Measurements from ENCODE around the gene ZNF483. TPM values are rescaled to one million over a fixed set of nuclear protein-coding genes. Genes with fewer than 3 reads are reported as not detected.
A peak's percentile ranks its signal among the peaks of the same experiment; 100 is the strongest.
"Not testable (repeated sequence)": the region's sequence is repeated elsewhere in the genome, so short reads cannot be mapped to it uniquely, and the experiment has no call there.

Gene ZNF483
- total RNA-seq, 4 donors from 2014 or later: 0.23 to 6.5 (median 1.00) TPM

- H3K27me3 ChIP-seq: peaks cover 0 to 2% (median 0%) of the 10 kb centered on the region in 4 donors
- 0 to 1% methylated on average over 8 to 27 of the region's 76 CpGs for WGBS, 2 donors
- TF ChIP-seq CTCF (IDR thresholded peaks at IDR 0.05) (no peak), POLR2A (IDR thresholded peaks at IDR 0.05) (peak in 2 of 4 donors; percentile 65 to 76)
- H3K4me1 ChIP-seq: peaks cover 12 to 46% (median 14%) of the 10 kb centered on the region in 3 donors
- no peaks in the 10 kb centered on the region for H3K36me3 ChIP-seq
- no peaks in the 10 kb centered on the region for H3K9me3 ChIP-seq
- H3K4me3 ChIP-seq: peak overlapping the region; percentile 65 to 91 (median 82)
- peak; percentile 31 for DNase-seq
- intact Hi-C loops (cut with DNase I): no loop called here
- H3K27ac ChIP-seq: peak overlapping the region; percentile 94 to 99 (median 96)
These were observed 42.1 kb upstream of the ZNF483 start for GRCh38 chr9:111482694-111483438.

GRCh38 chr9:111483439-111483857, 41.5 kb upstream of the ZNF483 start:
- Histone ChIP-seq H3K4me3 (peak overlapping the region; percentile 65 to 91 (median 82)), H3K9me3 (no peaks in the 10 kb centered on the region), H3K36me3 (no peaks in the 10 kb centered on the region), H3K4me1 (peaks cover 12 to 40% (median 14%) of the 10 kb centered on the region in 3 donors), H3K27me3 (peaks cover 0 to 5% (median 0%) of the 10 kb centered on the region in 4 donors), H3K27ac (peak overlapping the region; percentile 94 to 99 (median 96))
- intact Hi-C loops (cut with DNase I): no loop called here
- 1% methylated on average over 36 of the region's 78 CpGs; no CpG with 5 or more reads in 1 of the 2 donors for WGBS, 2 donors
- TF ChIP-seq POLR2A (IDR thresholded peaks at IDR 0.05): no peak
- no peak for TF ChIP-seq CTCF (IDR thresholded peaks at IDR 0.05)
- DNase-seq: peak; percentile 31

GRCh38 chr9:111483858-111484571, 41.0 kb upstream of the ZNF483 start, which contains the start of gene ECPAS:
ECPAS (minus strand) TSS chr9:111484383; CDS start chr9:111472918, 11,465 bp downstream.
- 0% methylated on average over 17 of the region's 101 CpGs; no CpG with 5 or more reads in 1 of the 2 donors for WGBS, 2 donors
- Histone ChIP-seq H3K36me3 (no peaks in the 10 kb centered on the region), H3K27me3 (peaks cover 0 to 5% (median 0%) of the 10 kb centered on the region in 4 donors), H3K4me3 (peak within 1 kb of the TSS; percentile 65 to 91 (median 82)), H3K27ac (peak within 1 kb of the TSS; percentile 94 to 99 (median 96)), H3K4me1 (peaks cover 12 to 36% (median 14%) of the 10 kb centered on the region in 3 donors), H3K9me3 (no peaks in the 10 kb centered on the region)
- TF ChIP-seq POLR2A (IDR thresholded peaks at IDR 0.05) (peak in 1 of 4 donors; percentile 54), CTCF (IDR thresholded peaks at IDR 0.05) (peak in 2 of 6 experiments; percentile 3 to 26)
- peak; percentile 17 for DNase-seq
- intact Hi-C loops (cut with DNase I): no loop called here

- H3K4me1 ChIP-seq: peaks cover 12 to 31% (median 14%) of the 10 kb centered on the region in 3 donors
- peaks cover 0 to 5% (median 0%) of the 10 kb centered on the region in 4 donors for H3K27me3 ChIP-seq
- WGBS, 2 donors: 0 to 1% methylated on average over 4 of the region's 4 CpGs
- no peak for TF ChIP-seq POLR2A (IDR thresholded peaks at IDR 0.05)
- no peaks in the 10 kb centered on the region for H3K9me3 ChIP-seq
- intact Hi-C loops (cut with DNase I): no loop called here
- no peak for DNase-seq
- H3K36me3 ChIP-seq: no peaks in the 10 kb centered on the region
- peak overlapping the region; percentile 65 to 91 (median 82) for H3K4me3 ChIP-seq
- peak overlapping the region; percentile 94 to 99 (median 96) for H3K27ac ChIP-seq
These were observed 40.4 kb upstream of the ZNF483 start for GRCh38 chr9:111484572-111484894.

GRCh38 chr9:111497196-111497595, 27.8 kb upstream of the ZNF483 start:
- H3K9me3 ChIP-seq; H3K4me3 ChIP-seq; H3K36me3 ChIP-seq; DNase-seq; H3K4me1 ChIP-seq; H3K27ac ChIP-seq; intact Hi-C loops (cut with DNase I): not testable (repeated sequence)
- WGBS, 2 donors: 75 to 100% methylated on average over 1 to 2 of the region's 2 CpGs
- peaks cover 0 to 52% (median 0%) of the 10 kb centered on the region in 4 donors for H3K27me3 ChIP-seq

All from esophagus squamous epithelium (tissue), 5 donors.